Measurements from ENCODE around the gene GLI2. TPM values are rescaled to one million over a fixed set of nuclear protein-coding genes. Genes with fewer than 3 reads are reported as not detected.

Gene GLI2
- total RNA-seq, 1 experiment from 2014 or later = 6.2 TPM

DNA sequence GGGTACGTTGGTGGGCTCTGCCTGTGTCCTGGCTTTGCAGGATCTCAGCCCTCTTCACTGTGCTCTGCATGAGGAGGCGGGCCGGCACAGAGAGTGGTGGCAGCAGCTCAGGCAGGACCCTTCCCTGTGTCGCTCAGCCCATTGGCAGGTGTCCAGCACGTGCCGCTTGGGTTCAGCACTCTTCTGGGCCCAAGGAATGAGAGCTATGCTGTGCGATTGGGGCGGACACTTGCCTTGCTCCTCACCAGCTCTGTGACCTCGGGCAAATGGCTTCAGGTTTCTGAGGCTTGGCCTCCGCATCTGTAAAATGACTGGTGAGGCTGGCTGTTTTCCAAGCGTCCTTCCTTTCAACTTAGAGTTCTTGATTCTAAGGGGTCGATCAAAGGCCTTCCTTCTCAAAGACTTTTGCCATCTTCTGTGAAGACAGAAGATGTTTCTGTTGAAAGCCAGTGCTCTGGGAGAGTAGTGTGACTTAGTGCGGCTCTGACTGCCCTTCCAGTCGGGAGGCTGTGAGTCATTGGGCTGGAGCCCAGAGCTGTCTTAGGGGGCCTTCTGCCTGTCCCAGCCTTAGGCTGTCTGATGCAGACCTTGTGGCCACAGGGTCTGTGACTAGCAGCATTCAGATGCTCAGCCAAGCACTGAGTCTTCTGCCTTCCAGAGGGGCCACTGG, 35.6 kb downstream of the GLI2 start:
- no peak for DNase-seq (ENCODE audit: low read depth, low spot score)

DNA sequence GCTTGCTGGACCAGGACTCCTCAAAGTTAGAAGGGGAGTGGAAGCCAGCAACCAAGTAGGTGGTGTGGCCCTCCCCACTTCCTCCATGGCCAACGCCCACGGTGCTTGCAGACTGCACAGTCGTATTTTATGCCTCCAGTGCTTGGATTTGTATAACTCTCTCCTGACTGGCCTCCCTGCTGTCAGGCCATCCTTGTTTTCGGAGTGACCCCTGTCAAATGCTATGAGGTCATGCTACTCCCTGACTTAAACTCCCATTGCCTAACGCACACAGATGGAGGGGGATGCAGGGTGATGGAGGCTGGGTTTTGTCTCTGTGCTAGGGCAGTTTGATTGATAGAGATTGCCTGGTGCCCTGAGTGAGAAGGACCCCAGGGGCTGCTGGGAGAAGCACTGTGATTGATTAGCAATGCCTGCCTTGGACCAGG, 36.1 kb downstream of the GLI2 start:
- Histone ChIP-seq H3K27me3 (ENCODE audit: control insufficient read depth, insufficient read depth, low read length) (no peaks in the 10 kb centered on the region), H3K4me1 (ENCODE audit: control insufficient read depth, insufficient read depth, low read length) (peaks cover 14% of the 10 kb centered on the region), H3K36me3 (ENCODE audit: control insufficient read depth, insufficient read depth, low read length) (no peaks in the 10 kb centered on the region), H3K4me3 (ENCODE audit: low read depth in 2 of 2, low read length in 2 of 2) (no peak overlapping the region), H3K27ac (ENCODE audit: low read length) (no peak overlapping the region), H3K9me3 (ENCODE audit: control insufficient read depth, insufficient read depth, low read depth, low read length) (no peaks in the 10 kb centered on the region)
- ATAC-seq (peak; percentile 26; the same call in 1 of the 2 replicates), DNase-seq (ENCODE audit: low read depth, low spot score) (no peak)
- CTCF ChIA-PET = no interaction called here
- TF ChIP-seq SIN3A (IDR thresholded peaks at IDR 0.05; ENCODE audit: borderline replicate concordance, insufficient read depth, low read depth, low read length) (no peak), POLR2AphosphoS5 (IDR thresholded peaks at IDR 0.05; ENCODE audit: low read depth, low read length) (no peak), TCF7L2 (IDR thresholded peaks at IDR 0.05; ENCODE audit: low read depth, low read length) (no peak)
- TF ChIP-seq, protein P1, sequence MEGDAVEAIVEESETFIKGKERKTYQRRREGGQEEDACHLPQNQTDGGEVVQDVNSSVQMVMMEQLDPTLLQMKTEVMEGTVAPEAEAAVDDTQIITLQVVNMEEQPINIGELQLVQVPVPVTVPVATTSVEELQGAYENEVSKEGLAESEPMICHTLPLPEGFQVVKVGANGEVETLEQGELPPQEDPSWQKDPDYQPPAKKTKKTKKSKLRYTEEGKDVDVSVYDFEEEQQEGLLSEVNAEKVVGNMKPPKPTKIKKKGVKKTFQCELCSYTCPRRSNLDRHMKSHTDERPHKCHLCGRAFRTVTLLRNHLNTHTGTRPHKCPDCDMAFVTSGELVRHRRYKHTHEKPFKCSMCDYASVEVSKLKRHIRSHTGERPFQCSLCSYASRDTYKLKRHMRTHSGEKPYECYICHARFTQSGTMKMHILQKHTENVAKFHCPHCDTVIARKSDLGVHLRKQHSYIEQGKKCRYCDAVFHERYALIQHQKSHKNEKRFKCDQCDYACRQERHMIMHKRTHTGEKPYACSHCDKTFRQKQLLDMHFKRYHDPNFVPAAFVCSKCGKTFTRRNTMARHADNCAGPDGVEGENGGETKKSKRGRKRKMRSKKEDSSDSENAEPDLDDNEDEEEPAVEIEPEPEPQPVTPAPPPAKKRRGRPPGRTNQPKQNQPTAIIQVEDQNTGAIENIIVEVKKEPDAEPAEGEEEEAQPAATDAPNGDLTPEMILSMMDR (IDR thresholded peaks at IDR 0.05) = no peak
- TF ChIP-seq, protein P2, sequence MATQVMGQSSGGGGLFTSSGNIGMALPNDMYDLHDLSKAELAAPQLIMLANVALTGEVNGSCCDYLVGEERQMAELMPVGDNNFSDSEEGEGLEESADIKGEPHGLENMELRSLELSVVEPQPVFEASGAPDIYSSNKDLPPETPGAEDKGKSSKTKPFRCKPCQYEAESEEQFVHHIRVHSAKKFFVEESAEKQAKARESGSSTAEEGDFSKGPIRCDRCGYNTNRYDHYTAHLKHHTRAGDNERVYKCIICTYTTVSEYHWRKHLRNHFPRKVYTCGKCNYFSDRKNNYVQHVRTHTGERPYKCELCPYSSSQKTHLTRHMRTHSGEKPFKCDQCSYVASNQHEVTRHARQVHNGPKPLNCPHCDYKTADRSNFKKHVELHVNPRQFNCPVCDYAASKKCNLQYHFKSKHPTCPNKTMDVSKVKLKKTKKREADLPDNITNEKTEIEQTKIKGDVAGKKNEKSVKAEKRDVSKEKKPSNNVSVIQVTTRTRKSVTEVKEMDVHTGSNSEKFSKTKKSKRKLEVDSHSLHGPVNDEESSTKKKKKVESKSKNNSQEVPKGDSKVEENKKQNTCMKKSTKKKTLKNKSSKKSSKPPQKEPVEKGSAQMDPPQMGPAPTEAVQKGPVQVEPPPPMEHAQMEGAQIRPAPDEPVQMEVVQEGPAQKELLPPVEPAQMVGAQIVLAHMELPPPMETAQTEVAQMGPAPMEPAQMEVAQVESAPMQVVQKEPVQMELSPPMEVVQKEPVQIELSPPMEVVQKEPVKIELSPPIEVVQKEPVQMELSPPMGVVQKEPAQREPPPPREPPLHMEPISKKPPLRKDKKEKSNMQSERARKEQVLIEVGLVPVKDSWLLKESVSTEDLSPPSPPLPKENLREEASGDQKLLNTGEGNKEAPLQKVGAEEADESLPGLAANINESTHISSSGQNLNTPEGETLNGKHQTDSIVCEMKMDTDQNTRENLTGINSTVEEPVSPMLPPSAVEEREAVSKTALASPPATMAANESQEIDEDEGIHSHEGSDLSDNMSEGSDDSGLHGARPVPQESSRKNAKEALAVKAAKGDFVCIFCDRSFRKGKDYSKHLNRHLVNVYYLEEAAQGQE (IDR thresholded peaks at IDR 0.05; ENCODE audit: insufficient read depth in 1 of 2, low read depth in 2 of 2, low read length in 1 of 2) = no peak
- in situ Hi-C loops (cut with HindIII; ENCODE audit: low pct_unique_long_range_greater_than_20kb, low sequenced_read_pairs) = no loop called here
- intact Hi-C loops (cut with micrococcal nuclease; ENCODE audit: unreplicated experiment) = no loop called here
- no TSS peak for BruUV-seq (replicated peaks)
- POLR2A ChIA-PET = interaction anchor here (0.8 kb wide), 1 partner anchor 31 kb away, joined by 3 read pairs; no protein-coding TSS in a partner anchor

More for the DNA sequence above, 35.6 kb downstream of the GLI2 start:
- ATAC-seq = peak; percentile 85
- H3K4me3 ChIP-seq (ENCODE audit: low read depth in 2 of 2, low read length in 2 of 2) = no peak overlapping the region
- no peaks in the 10 kb centered on the region for H3K36me3 ChIP-seq (ENCODE audit: control insufficient read depth, insufficient read depth, low read length)
- H3K9me3 ChIP-seq (ENCODE audit: control insufficient read depth, insufficient read depth, low read depth, low read length) = no peaks in the 10 kb centered on the region
- intact Hi-C loops (cut with micrococcal nuclease; ENCODE audit: unreplicated experiment) (no loop called here), in situ Hi-C loops (cut with HindIII; ENCODE audit: low pct_unique_long_range_greater_than_20kb, low sequenced_read_pairs) (no loop called here)
- no peaks in the 10 kb centered on the region for H3K27me3 ChIP-seq (ENCODE audit: control insufficient read depth, insufficient read depth, low read length)
- ChIA-PET CTCF (no interaction called here), POLR2A (interaction anchor here (0.8 kb wide), 1 partner anchor 30 kb away, joined by 3 read pairs; no protein-coding TSS in a partner anchor)
- H3K27ac ChIP-seq (ENCODE audit: low read length) = peak overlapping the region; percentile 23; the same call in 1 of the 2 replicates
- BruUV-seq (replicated peaks) = no TSS peak
- TF ChIP-seq TCF7L2 (IDR thresholded peaks at IDR 0.05; ENCODE audit: low read depth, low read length) (no peak), POLR2AphosphoS5 (IDR thresholded peaks at IDR 0.05; ENCODE audit: low read depth, low read length) (no peak), SIN3A (IDR thresholded peaks at IDR 0.05; ENCODE audit: borderline replicate concordance, insufficient read depth, low read depth, low read length) (no peak)
- TF ChIP-seq, protein P2 (IDR thresholded peaks at IDR 0.05; ENCODE audit: insufficient read depth in 1 of 2, low read depth in 2 of 2, low read length in 1 of 2) = no peak
- TF ChIP-seq, protein P1 (IDR thresholded peaks at IDR 0.05) = no peak
- peaks cover 14% of the 10 kb centered on the region for H3K4me1 ChIP-seq (ENCODE audit: control insufficient read depth, insufficient read depth, low read length)
